GM23338 (cell line): Measurements from ENCODE around the gene MFNG. TPM values are rescaled to one million over a fixed set of nuclear protein-coding genes. Genes with fewer than 3 reads are reported as not detected.

Experiments
- ATAC-seq: fragments of 200-7000 bp; cut with Tn5 transposase; 3 replicates; pipeline ENCODE4 v1.9.1; 2020
- DNase-seq: peaks from one replicate; pipeline ENCODE4 v3.0.0-alpha.2; 2015; ENCODE audit warnings: low spot score
- H2AFZ ChIP-seq: fragments of 200-600 bp; sonication (generic); 2 replicates; pipeline ENCODE4 v1.8.0; 2016; ENCODE audit warnings: antibody characterized with exemption, mild to moderate bottlenecking, moderate library complexity
- H3F3A ChIP-seq: fragments of 200-600 bp; sonication (generic); replicated peaks from 2 replicates; pipeline ENCODE4 v1.8.0; 2017; ENCODE audit warnings: antibody characterized with exemption, mixed run types, low read depth
- H3K27ac ChIP-seq: fragments of 200-600 bp; sonication (generic); 2 replicates; pipeline ENCODE4 v1.6.1; 2016; ENCODE audit warnings: low read depth
- H3K27me3 ChIP-seq: fragments of 200-600 bp; sonication (generic); 2 replicates; pipeline ENCODE4 v1.8.0; 2016; ENCODE audit warnings: mild to moderate bottlenecking, mixed run types, moderate library complexity; ENCODE audit not compliant: insufficient read depth
- H3K36me3 ChIP-seq: fragments of 200-600 bp; sonication (generic); 2 replicates; pipeline ENCODE4 v1.8.0; 2016; ENCODE audit warnings: mild to moderate bottlenecking; ENCODE audit not compliant: insufficient read depth
- H3K4me1 ChIP-seq: fragments of 200-600 bp; sonication (generic); 2 replicates; pipeline ENCODE4 v1.8.0; 2016; ENCODE audit warnings: mild to moderate bottlenecking, moderate library complexity; ENCODE audit not compliant: insufficient read depth
- H3K4me2 ChIP-seq: fragments of 200-600 bp; sonication (generic); 2 replicates; pipeline ENCODE4 v1.7.1; 2017; ENCODE audit warnings: mixed run types
- H3K4me3 ChIP-seq: fragments of 200-600 bp; sonication (generic); 2 replicates; pipeline ENCODE4 v1.6.1; 2016; ENCODE audit warnings: mixed run types
- H3K79me2 ChIP-seq: fragments of 200-600 bp; sonication (generic); replicated peaks from 2 replicates; pipeline ENCODE4 v1.8.0; 2017; ENCODE audit warnings: mild to moderate bottlenecking; ENCODE audit not compliant: insufficient read depth
- H3K9me2 ChIP-seq: fragments of 200-600 bp; sonication (generic); 2 replicates; pipeline ENCODE4 v1.8.0; 2017; ENCODE audit not compliant: insufficient read depth
- H4K20me1 ChIP-seq: fragments of 200-600 bp; sonication (generic); replicated peaks from 2 replicates; pipeline ENCODE4 v1.8.0; 2017; ENCODE audit warnings: mild to moderate bottlenecking; ENCODE audit not compliant: insufficient read depth
- H3K27ac Mint-ChIP-seq: 2 replicates; pipeline ENCODE4 v1.8.0; 2020; ENCODE audit warnings: inconsistent platforms, mild to moderate bottlenecking, moderate library complexity, mixed read lengths
- H3K27me3 Mint-ChIP-seq: 3 replicates; pipeline ENCODE4 v1.8.0; 2022; ENCODE audit warnings: low read depth, mild to moderate bottlenecking, moderate library complexity, mixed read lengths, inconsistent platforms; ENCODE audit not compliant: insufficient read depth, poor library complexity
- H3K36me3 Mint-ChIP-seq: 3 replicates; pipeline ENCODE4 v1.8.0; 2021; ENCODE audit warnings: low read depth, mild to moderate bottlenecking, inconsistent platforms, moderate library complexity, mixed read lengths
- H3K4me1 Mint-ChIP-seq: 3 replicates; pipeline ENCODE4 v1.8.0; 2020; ENCODE audit warnings: mild to moderate bottlenecking, inconsistent platforms, mixed read lengths
- H3K4me3 Mint-ChIP-seq: 3 replicates; pipeline ENCODE4 v1.8.0; 2021; ENCODE audit warnings: moderate library complexity, mild to moderate bottlenecking, inconsistent platforms, mixed read lengths
- H3K9me3 Mint-ChIP-seq: 3 replicates; pipeline ENCODE4 v1.8.0; 2020; ENCODE audit warnings: moderate library complexity, mild to moderate bottlenecking, inconsistent platforms, mixed read lengths
- CREB1 ChIP-seq: fragments of 250-450 bp; sonication (Bioruptor Pico); IDR thresholded peaks from 2 replicates; pipeline ENCODE4 v1.5.0; 2020; ENCODE audit warnings: low read depth, mild to moderate bottlenecking, moderate library complexity
- EZH2 ChIP-seq: fragments of 200-600 bp; sonication (generic); IDR thresholded peaks from one replicate; pipeline ENCODE4 v1.8.0; 2017; ENCODE audit warnings: antibody characterized with exemption, mild to moderate bottlenecking, low read depth; ENCODE audit not compliant: unreplicated experiment
- EZH2phosphoT487 ChIP-seq: fragments of 200-600 bp; sonication (generic); IDR thresholded peaks from one replicate; pipeline ENCODE4 v1.8.1; 2018; ENCODE audit warnings: antibody characterized with exemption; ENCODE audit not compliant: unreplicated experiment
- JUNB ChIP-seq: IDR thresholded peaks from one replicate; pipeline ENCODE4 v1.6.1; 2016; ENCODE audit warnings: antibody characterized with exemption; ENCODE audit not compliant: unreplicated experiment
- NANOG ChIP-seq: IDR thresholded peaks from 2 replicates; pipeline ENCODE4 v1.6.1; 2016; ENCODE audit warnings: antibody characterized with exemption, borderline replicate concordance
- STAT1 ChIP-seq: IDR thresholded peaks from one replicate; pipeline ENCODE4 v1.6.1; 2016; ENCODE audit warnings: antibody characterized with exemption; ENCODE audit not compliant: unreplicated experiment
- ZNF114 ChIP-seq: fragments of 250-450 bp; sonication (Bioruptor Pico); IDR thresholded peaks from 2 replicates; pipeline ENCODE4 v1.5.0; 2020; ENCODE audit warnings: mild to moderate bottlenecking, moderate library complexity
- ZNF331 ChIP-seq: fragments of 250-450 bp; sonication (Bioruptor Pico); IDR thresholded peaks from 2 replicates; pipeline ENCODE4 v1.5.0; 2020; ENCODE audit warnings: low read depth, mild to moderate bottlenecking, moderate library complexity
- polyA plus RNA-seq: library from polyadenylated mRNA; unstranded; fragments of >200 nt; fragmentation: Nextera tagmentation; extraction: Ambion mirVana; gene quantifications from 2 replicates; pipeline ENCODE4 v1.2.1, GENCODE V29; 2016
- total RNA-seq: library from RNA; depleted of rRNA; stranded (reverse); fragments of >200 nt; shearing (Covaris generic); gene quantifications from 2 replicates; pipeline ENCODE4 v1.2.3, GENCODE V29; 2014
- TF ChIP-seq, protein P1 (sequence below): fragments of 250-450 bp; sonication (Bioruptor Pico); IDR thresholded peaks from 2 replicates; pipeline ENCODE4 v1.5.0; 2020; ENCODE audit warnings: mild to moderate bottlenecking, moderate library complexity
- TF ChIP-seq, protein P2 (sequence below): IDR thresholded peaks from 2 replicates; pipeline ENCODE4 v1.6.1; 2016; ENCODE audit warnings: antibody characterized with exemption
- TF ChIP-seq, protein P3 (sequence below), 2 experiments: fragments of 200-600 bp in 1 of 2; sonication (generic) in 1 of 2; conservative IDR thresholded peaks; 2 replicates each; pipeline versions ENCODE4 v1.5.1 to v1.6.1; 2016 to 2017; ENCODE audit warnings: antibody characterized with exemption in 2 of 2, low read depth in 2 of 2, mild to moderate bottlenecking in 2 of 2, moderate library complexity in 1 of 2
- TF ChIP-seq, protein P4 (sequence below): IDR thresholded peaks from one replicate; pipeline ENCODE4 v1.6.1; 2018; ENCODE audit warnings: antibody characterized with exemption; ENCODE audit not compliant: unreplicated experiment

MFNG gene
- total and polyA plus RNA-seq, 2 experiments from 2014 or later, result 1.4 to 1.9 TPM

DNA sequence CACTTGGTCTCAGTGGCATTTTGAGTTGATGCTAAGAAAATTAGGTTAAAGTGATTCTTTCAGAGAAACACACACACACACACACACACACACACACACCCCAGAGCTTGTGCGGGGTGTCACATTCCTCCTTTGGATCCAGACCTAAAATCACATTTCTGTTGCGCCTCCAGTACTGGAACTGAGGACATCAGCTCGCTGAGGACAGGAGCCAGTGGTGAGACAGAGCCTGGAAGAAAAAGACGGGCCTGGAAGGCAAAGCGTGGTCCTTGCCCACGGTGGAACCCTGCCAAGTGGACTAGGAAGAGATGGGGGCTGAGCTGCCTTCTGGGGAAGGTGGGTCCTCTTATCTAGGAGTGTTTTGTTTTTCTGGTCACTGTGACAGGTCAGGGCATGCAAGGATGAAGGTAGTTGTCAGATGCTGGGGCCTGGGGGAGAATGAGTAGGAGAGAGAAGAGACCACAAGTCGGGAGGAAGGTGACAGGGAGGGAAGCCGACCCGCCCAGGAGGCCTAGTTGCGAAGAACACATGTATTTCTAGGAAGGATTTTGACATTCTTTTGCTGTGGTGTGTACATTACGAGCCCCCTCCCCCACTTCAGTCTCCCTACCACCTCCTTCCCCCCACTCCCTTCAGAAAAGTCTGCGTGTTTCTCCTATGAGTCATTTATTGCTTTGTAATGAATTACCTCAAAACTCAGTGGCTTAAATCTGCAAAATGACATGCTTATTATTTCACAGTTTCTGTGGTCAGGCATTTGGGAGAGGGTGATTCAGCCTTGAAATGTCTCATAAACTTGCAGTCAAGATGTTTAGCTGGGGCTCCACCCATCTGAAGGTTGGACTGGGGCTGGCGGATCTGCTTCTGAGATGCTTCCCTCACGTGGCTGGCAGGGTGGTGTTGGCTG, 54.1 kb downstream of the MFNG start:
- no peaks in the 10 kb centered on the region for H3K9me2 ChIP-seq
- TF ChIP-seq JUNB (no peak), NANOG (no peak), EZH2phosphoT487 (no peak), ZNF331 (CRISPR knock-in tag) (no peak), EZH2 (no peak), ZNF114 (no peak), CREB1 (CRISPR knock-in tag) (no peak), STAT1 (no peak)
- TF ChIP-seq, protein P1, sequence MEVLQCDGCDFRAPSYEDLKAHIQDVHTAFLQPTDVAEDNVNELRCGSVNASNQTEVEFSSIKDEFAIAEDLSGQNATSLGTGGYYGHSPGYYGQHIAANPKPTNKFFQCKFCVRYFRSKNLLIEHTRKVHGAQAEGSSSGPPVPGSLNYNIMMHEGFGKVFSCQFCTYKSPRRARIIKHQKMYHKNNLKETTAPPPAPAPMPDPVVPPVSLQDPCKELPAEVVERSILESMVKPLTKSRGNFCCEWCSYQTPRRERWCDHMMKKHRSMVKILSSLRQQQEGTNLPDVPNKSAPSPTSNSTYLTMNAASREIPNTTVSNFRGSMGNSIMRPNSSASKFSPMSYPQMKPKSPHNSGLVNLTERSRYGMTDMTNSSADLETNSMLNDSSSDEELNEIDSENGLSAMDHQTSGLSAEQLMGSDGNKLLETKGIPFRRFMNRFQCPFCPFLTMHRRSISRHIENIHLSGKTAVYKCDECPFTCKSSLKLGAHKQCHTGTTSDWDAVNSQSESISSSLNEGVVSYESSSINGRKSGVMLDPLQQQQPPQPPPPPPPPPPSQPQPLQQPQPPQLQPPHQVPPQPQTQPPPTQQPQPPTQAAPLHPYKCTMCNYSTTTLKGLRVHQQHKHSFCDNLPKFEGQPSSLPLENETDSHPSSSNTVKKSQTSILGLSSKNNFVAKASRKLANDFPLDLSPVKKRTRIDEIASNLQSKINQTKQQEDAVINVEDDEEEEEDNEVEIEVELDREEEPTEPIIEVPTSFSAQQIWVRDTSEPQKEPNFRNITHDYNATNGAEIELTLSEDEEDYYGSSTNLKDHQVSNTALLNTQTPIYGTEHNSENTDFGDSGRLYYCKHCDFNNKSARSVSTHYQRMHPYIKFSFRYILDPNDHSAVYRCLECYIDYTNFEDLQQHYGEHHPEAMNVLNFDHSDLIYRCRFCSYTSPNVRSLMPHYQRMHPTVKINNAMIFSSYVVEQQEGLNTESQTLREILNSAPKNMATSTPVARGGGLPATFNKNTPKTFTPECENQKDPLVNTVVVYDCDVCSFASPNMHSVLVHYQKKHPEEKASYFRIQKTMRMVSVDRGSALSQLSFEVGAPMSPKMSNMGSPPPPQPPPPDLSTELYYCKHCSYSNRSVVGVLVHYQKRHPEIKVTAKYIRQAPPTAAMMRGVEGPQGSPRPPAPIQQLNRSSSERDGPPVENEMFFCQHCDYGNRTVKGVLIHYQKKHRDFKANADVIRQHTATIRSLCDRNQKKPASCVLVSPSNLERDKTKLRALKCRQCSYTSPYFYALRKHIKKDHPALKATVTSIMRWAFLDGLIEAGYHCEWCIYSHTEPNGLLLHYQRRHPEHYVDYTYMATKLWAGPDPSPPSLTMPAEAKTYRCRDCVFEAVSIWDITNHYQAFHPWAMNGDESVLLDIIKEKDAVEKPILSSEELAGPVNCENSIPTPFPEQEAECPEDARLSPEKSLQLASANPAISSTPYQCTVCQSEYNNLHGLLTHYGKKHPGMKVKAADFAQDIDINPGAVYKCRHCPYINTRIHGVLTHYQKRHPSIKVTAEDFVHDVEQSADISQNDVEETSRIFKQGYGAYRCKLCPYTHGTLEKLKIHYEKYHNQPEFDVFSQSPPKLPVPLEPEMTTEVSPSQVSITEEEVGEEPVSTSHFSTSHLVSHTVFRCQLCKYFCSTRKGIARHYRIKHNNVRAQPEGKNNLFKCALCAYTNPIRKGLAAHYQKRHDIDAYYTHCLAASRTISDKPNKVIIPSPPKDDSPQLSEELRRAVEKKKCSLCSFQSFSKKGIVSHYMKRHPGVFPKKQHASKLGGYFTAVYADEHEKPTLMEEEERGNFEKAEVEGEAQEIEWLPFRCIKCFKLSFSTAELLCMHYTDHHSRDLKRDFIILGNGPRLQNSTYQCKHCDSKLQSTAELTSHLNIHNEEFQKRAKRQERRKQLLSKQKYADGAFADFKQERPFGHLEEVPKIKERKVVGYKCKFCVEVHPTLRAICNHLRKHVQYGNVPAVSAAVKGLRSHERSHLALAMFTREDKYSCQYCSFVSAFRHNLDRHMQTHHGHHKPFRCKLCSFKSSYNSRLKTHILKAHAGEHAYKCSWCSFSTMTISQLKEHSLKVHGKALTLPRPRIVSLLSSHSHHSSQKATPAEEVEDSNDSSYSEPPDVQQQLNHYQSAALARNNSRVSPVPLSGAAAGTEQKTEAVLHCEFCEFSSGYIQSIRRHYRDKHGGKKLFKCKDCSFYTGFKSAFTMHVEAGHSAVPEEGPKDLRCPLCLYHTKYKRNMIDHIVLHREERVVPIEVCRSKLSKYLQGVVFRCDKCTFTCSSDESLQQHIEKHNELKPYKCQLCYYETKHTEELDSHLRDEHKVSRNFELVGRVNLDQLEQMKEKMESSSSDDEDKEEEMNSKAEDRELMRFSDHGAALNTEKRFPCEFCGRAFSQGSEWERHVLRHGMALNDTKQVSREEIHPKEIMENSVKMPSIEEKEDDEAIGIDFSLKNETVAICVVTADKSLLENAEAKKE (CRISPR knock-in tag), result no peak
- TF ChIP-seq, protein P2, sequence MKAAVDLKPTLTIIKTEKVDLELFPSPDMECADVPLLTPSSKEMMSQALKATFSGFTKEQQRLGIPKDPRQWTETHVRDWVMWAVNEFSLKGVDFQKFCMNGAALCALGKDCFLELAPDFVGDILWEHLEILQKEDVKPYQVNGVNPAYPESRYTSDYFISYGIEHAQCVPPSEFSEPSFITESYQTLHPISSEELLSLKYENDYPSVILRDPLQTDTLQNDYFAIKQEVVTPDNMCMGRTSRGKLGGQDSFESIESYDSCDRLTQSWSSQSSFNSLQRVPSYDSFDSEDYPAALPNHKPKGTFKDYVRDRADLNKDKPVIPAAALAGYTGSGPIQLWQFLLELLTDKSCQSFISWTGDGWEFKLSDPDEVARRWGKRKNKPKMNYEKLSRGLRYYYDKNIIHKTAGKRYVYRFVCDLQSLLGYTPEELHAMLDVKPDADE, result no peak
- TF ChIP-seq, protein P3, sequence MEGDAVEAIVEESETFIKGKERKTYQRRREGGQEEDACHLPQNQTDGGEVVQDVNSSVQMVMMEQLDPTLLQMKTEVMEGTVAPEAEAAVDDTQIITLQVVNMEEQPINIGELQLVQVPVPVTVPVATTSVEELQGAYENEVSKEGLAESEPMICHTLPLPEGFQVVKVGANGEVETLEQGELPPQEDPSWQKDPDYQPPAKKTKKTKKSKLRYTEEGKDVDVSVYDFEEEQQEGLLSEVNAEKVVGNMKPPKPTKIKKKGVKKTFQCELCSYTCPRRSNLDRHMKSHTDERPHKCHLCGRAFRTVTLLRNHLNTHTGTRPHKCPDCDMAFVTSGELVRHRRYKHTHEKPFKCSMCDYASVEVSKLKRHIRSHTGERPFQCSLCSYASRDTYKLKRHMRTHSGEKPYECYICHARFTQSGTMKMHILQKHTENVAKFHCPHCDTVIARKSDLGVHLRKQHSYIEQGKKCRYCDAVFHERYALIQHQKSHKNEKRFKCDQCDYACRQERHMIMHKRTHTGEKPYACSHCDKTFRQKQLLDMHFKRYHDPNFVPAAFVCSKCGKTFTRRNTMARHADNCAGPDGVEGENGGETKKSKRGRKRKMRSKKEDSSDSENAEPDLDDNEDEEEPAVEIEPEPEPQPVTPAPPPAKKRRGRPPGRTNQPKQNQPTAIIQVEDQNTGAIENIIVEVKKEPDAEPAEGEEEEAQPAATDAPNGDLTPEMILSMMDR (conservative IDR thresholded peaks at IDR 0.05; ENCODE audit: low read depth in 2 of 2), result no peak
- TF ChIP-seq, protein P4, sequence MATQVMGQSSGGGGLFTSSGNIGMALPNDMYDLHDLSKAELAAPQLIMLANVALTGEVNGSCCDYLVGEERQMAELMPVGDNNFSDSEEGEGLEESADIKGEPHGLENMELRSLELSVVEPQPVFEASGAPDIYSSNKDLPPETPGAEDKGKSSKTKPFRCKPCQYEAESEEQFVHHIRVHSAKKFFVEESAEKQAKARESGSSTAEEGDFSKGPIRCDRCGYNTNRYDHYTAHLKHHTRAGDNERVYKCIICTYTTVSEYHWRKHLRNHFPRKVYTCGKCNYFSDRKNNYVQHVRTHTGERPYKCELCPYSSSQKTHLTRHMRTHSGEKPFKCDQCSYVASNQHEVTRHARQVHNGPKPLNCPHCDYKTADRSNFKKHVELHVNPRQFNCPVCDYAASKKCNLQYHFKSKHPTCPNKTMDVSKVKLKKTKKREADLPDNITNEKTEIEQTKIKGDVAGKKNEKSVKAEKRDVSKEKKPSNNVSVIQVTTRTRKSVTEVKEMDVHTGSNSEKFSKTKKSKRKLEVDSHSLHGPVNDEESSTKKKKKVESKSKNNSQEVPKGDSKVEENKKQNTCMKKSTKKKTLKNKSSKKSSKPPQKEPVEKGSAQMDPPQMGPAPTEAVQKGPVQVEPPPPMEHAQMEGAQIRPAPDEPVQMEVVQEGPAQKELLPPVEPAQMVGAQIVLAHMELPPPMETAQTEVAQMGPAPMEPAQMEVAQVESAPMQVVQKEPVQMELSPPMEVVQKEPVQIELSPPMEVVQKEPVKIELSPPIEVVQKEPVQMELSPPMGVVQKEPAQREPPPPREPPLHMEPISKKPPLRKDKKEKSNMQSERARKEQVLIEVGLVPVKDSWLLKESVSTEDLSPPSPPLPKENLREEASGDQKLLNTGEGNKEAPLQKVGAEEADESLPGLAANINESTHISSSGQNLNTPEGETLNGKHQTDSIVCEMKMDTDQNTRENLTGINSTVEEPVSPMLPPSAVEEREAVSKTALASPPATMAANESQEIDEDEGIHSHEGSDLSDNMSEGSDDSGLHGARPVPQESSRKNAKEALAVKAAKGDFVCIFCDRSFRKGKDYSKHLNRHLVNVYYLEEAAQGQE, result no peak
- Mint-ChIP-seq H3K9me3 (no peaks in the 10 kb centered on the region), H3K27ac (no peak overlapping the region), H3K36me3 (no peaks in the 10 kb centered on the region), H3K27me3 (peaks cover 23% of the 10 kb centered on the region), H3K4me3 (no peak overlapping the region), H3K4me1 (peaks cover 3% of the 10 kb centered on the region; the same call in 2 of the 3 replicates)
- H2AFZ ChIP-seq, result no peak overlapping the region
- peaks cover 19% of the 10 kb centered on the region for H3K27me3 ChIP-seq
- H3F3A ChIP-seq, result peaks cover 7% of the 10 kb centered on the region
- H3K27ac ChIP-seq, result no peak overlapping the region
- peaks cover 5% of the 10 kb centered on the region; the same call in 1 of the 2 replicates for H3K4me1 ChIP-seq
- no peaks in the 10 kb centered on the region for H3K36me3 ChIP-seq
- ATAC-seq, result no peak
- H4K20me1 ChIP-seq, result no peaks in the 10 kb centered on the region; the same call in 1 of the 2 replicates
- H3K4me2 ChIP-seq, result no peak overlapping the region
- H3K79me2 ChIP-seq, result no peaks in the 10 kb centered on the region
- no peak overlapping the region for H3K4me3 ChIP-seq
- DNase-seq, result no peak
